GM04503 (cell line): ENCODE data around the gene NT5C3B.
A peak's percentile ranks its signal among the peaks of the same experiment; 100 is the strongest.
"Not testable (repeated sequence)": the region's sequence is repeated elsewhere in the genome, so short reads cannot be mapped to it uniquely, and the experiment has no call there.

Experiments used
- DNase-seq: peaks from one replicate; pipeline ENCODE4 v3.0.0-alpha.2; 2012; ENCODE audit warnings: low read depth

Gene NT5C3B

DNA sequence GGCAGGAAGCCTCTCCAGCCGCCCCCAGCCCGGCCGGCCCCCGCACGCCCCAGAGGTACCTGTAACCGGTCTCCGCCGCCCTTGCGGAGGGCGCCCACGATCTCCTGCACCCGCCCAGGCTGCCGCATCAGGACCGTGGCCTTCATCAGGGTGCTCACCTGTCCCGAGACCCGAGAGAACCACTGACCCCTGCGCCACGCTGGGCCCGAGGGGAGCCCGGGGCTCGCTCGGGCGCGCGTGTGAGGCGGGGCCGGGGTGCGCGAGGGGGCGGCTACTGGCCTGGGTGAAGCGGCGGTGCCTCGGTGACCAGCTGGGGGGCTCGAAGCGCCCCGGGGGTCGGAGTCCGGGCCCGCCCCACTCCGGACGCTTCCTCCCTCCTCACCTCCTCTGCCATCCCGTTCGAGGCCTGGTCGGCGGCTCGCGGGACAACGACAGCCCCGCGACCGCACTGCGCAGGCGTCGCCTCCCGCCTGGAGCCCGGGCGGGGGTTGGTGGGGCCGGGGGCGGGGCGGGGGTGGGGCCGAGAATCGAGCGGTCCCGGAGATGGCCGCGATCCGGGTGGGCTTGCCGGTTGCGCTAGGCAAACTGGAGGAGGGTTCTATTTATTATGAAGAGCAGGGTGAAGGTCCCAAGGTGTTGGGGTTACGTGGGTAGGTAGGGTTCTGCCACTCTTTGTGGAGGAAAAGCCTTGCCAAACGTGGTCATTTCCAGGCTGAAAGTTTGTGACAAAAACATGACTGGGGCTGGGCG, at the start of gene NT5C3B:
TSS of gene NT5C3B (minus strand) at position 433 of the 750 bp plus-strand sequence. CDS start at position 394, 39 bp downstream.
- no peak for DNase-seq

DNA sequence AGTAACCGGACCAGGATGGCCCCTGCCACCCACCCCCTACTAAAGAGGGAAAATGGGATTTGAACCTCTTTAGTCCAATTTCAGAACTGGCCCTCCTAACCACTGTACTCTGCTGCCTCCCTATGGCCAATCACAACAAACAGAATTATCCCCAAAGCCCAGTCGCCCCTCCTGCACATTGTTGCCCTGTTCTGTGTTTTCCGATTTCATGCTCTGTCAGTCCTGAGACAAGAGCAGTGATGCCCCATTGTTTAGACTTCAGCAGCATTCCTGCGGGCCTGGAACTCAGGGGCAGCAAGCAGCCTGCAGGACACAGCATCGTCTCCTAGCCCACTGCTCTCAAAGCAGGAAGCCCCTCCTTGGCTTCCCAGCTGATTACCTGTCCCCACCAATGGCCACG, 49.7 kb upstream of the NT5C3B start:
- no peak for DNase-seq

DNA sequence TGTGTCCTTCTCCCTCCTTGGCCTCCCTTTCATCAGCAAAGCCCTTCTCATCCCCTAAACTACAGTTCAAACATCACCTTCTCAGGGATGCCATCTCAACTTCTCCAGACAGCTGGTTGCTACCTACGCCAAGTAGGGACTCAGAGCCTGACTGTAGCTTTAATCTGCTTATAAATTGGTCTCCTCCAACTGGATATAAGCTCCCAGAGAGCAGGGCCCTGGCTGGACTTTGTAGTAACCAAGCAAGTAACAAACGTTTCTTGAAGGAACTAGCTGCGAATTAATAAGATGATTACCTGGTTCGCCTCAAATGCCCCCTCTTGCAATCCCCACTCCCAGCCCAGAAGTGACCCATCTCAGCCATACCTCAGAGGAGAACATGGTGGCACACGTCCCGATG, 46.7 kb upstream of the NT5C3B start:
- DNase-seq = no peak

DNA sequence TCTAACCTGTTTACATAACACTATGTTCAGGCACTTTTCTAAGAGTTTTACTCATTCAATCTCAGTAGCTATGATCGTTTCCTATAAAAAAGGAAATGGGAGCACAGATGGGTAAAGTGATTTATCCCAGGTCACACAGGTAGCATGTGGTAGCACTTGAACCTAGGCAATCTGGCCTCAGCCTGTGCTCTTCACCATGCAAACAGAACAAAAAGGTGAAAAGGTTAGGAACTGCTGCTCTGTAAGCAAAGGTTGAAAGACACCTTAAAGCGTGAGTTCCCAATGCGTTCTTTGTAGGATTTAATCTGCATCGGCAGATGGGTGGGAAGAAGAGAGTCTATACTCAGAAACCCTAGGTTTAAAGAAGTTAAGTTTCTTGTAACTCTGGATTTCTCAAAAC, 44.1 kb upstream of the NT5C3B start:
- no peak for DNase-seq

DNA sequence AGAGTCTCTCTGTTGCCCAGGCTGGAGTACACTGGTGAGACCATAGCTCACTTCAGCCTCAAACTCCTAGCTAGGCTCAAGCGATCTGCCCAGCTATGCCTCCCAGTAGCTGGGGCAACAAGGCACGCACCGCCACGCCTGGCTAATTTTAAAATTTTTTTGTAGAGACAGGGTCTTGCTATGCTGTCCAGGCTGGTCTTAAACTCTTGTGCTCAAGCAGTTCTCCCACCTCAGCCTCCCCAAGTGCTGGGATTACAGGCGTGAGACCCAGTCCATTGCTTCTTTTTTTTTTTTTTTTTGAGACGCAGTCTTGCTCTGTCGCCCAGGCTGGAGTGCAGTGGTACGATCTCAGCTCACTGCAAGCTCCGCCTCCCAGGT, 38.2 kb upstream of the NT5C3B start:
- not testable (repeated sequence) for DNase-seq

DNA sequence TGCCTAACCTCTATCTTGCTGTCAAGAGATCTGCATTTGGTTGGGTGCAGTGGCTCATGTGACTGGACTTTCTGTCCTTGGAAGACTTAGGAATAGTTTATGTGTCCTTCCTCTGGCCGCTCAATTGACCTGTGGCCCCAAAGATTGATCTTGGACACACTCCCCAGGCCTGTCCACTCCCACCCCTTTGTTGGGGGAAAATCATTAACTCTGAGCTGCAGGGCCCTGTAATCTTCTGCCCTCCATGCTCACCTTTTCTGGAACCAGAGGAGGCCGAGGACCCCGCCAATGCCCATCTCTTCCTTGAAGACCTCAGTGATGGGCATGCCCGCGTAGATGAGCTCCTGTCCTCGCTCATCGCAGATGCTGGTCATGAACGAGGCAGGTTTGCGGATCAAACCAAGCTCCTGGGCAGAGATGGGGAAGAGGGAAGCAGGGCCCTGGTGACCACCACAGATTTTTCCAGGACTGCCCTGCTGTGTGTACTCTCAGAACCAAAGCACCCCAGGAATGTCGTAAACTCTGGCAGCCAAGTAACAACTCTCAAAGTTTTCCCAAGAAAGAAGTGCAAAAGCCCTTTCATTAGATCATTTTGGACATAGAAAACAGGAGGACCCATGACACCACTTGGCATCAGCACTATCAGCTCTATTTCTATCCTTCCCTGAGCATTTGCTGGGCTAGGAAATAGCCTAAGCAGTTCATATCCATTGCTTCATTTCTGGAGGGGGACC, 37.7 kb upstream of the NT5C3B start:
- DNase-seq = peak; percentile 39

DNA sequence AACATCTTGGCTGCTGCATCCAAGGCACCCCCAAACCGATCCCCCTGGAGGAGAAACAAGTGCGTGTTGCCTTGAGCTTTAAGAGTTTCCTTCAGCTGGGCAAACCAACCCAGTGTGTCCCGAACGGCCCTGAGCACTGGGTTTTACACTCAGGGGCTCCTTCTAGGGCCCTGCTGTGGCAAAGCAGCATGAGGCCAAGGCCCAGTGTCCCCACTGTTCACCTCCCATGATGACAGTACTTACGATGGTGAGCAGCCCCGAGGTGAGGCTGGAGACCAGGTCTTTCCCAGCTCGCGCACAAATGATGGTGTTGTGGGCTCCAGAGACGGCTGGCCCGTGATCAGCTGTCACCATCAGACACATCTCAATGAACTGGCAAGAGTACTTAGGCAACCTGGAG, 35.8 kb upstream of the NT5C3B start:
- DNase-seq = no peak

DNA sequence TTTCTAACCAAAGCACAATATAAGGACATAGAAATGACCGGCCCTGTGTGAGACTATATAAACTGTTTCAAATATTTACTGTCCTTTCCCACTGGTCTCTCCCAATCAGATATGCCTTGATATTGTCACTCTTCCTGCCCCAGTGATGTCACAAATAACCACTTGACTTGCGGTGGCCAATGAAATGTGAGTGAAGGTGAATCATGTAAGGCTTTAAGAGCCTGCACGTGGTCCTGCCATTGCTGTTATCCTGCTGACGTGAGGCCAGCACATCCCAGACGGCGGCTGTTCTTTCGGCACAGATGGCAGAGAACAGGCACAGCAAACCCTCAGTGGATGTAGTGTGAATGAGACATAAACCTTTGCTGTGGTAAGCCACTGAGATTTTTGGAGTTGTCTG, 34.6 kb upstream of the NT5C3B start:
- no peak for DNase-seq

DNA sequence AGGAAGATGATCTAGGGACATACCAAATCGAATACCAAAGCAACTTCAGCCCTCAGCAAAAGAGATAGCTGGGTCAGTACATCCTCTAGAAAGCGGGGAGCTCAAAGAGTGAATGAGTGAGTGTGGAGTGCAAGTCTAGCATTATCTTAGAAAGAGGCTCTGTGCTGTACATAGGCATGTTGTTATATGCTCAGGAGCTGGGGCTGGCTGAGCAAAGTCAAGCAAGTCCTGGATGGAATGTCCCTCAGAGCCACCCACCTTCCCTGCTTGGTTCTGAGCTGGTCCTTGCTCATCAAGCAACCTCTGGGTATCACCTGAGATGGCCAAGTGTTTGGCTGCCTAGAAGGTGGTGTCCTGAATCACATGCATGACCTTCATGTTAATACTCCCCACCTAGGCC, 34.1 kb upstream of the NT5C3B start:
- DNase-seq = no peak

DNA sequence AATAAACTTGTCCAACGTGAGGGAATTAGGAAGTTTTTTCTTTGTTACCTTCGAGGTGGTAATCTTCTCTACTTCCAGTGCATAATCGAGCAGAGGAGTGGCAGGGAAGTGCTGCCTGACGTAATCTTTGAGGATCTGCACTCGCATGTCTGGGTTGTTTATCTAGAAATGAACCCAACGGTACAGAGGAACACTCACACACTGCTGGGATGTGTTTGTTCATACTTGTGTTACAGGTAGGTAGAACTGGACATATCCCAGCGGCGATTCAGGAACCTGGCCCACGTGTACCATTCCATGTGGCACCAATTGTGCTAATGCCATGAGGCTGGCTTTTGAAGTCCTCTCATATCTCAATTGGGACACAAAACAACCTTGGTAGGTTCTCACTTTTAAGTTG, 33.4 kb upstream of the NT5C3B start:
- DNase-seq = no peak

DNA sequence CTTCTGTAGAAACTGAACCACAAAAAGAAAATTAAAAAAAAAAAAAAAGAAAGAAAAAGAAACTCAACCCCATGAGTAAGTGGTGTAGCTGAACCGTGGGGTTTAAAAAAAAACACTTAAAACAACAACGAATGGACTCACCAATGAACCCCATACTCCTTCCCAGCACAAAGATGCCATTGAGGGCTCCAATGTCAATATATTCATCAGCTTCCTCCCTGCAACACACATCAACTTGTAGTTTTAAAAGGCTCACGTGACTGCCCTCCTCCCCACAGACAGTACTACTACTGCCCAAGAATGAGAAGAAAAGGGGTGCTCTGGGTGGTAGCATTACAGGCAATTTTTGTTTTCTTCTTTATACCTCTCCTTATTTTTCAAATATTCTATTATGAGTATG, 32.5 kb upstream of the NT5C3B start:
- no peak for DNase-seq

DNA sequence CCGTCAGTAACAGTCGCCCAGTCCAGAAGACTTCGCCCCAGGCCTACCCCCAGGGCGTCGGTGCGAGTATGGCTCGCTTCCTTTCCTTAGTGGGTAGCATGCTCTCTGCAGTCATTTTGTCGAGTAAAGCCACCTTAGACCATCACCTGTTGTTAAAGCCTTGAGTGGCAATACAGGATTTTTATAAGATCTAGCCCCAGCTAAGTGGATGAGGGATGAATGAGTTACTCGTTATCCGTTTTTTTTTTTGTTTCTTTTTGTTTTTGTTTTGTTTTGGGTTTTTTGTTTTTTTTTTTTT, 29.5 kb upstream of the NT5C3B start:
- no peak for DNase-seq

DNA sequence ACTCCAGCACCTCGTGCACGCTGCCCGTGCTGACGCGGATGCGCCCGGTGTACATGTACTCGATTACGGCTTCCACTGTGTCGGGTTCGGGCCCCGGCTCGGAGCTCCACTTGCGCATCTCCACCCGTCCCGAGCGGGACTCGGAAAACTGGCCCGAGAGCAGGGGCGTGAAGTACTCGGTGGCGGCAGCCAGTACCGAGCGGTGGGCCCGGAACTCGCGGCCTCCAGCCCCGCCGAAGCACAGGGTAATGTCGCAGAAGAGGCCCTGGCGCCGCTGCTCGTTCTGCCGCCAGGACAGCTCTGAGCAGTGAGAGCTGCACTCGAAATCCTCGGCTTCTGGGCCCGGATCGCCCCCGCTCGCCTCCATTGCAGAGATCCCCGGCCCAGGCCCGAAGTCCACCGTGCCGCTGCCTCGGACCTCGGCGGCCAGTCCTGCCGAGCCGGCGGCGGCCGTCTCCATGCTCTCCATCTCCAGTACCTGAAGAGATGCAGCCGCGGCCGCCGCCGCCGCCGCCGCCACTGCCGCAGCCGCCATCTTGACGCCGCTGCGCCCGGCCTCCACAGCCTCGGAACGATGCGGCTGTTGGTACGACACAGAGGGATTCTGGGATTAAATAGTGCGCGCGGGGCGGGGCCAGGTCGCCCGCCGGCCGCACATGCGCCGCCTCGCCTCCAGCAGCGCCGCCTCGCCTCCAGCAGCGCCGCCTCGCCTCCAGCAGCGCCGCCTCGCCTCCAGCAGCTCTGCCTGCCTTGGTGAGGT, 29.0 kb upstream of the NT5C3B start, which contains the start of gene KLHL11:
TSS of gene KLHL11 (minus strand) at position 588 of the 760 bp plus-strand sequence. CDS start at position 535, 53 bp downstream.
- peak; percentile 50 for DNase-seq

DNA sequence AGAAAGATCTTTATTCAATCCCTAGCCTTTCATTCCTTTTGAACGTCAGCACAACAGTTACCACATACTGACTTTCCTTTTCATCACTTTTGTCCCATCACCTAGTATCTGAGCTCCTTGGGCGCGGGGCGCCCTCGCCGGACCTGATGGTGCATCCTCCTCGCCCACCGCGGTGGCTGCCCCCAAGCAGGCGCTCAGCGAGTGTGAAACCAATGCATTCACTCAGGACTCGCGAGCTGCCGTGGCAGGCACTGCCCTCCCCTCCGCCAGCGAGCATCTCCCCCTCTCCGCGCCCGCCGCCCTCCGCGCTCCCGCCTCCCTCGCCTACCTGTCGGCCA, 28.4 kb upstream of the NT5C3B start:
- DNase-seq = no peak

DNA sequence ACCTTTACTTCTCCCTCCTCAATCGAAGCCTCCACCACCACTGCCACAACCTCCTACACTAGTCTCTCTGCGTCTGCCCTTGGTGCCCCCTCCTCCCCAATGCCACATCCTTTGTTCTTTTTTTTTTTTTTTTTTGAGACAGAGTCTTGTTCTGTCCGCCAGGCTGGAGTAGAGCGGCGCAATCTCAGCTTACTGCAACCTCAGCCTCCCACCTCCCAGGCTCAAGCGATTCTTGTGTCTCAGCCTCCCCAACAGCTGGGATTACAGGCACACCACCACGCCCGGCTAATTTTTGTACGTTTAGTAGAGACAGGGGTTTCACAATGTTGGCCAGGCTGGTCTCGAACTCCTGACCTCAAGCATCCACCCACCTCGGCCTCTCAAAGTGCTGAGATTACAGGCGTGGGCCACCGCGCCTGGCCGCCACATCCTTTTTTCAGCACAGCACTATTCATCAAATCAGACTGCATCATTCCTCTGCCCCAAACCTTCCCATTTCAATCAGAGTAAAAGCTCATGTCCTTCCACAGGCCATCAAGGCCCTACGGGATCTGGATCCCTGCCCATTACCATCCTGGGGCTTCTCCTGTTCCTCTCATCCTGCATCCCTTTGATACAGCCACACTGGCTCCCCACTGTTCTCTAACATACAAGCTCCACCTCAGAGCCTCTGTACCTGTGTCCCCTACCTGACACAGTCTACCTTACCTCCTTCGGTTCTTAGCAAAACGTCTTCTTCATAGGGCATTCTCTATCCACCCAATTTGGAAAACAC, 27.2 kb upstream of the NT5C3B start:
- no peak for DNase-seq

DNA sequence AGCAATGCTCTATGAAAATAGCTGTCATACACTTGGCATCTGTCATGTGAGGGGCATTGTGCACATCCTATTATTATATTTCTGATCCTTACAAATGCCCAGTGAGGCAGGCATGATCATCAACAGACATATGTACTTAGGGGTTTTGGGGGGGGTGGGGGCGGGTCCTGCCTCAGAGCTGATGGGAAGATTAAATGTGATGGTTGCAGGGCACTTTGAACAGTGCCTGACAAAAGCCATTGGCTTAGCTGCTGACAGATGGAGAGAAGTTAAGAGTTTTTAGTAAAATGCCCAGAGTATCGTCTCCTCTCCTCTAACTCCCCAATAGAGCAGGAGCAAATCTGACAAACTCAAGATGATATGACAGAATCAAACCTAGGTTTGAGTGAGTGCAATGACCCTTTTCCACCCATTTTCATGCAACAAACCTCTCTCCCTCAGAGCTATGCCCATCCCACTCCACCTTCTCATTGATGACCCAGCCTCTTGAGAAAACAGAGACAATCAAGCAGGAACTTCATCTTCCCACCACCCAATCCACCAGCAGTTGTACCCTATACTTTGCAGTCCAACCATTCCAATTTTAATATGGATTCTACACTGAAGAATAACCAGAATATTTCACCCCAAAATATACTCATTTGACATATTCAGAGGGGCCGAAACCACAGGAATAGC, 24.4 kb upstream of the NT5C3B start:
- no peak for DNase-seq

DNA sequence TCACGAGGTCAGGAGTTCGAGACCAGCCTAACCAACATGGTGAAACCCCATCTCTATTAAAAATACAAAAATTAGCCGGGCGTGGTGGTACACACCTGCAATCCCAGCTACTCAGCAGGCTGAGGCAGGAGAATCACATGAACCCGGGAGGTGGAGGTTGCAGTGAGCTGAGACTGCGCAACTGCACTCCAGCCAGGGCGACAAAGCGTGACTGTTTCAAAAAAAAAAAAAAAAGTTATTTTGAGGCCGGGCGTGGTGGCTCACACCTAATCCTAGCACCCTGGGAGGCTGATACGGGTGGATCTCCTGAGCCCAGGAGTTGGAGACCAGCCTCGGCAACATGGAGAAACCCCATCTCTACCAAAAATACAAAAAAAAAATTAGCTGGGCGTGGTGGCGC, 15.3 kb upstream of the NT5C3B start:
- not testable (repeated sequence) for DNase-seq

DNA sequence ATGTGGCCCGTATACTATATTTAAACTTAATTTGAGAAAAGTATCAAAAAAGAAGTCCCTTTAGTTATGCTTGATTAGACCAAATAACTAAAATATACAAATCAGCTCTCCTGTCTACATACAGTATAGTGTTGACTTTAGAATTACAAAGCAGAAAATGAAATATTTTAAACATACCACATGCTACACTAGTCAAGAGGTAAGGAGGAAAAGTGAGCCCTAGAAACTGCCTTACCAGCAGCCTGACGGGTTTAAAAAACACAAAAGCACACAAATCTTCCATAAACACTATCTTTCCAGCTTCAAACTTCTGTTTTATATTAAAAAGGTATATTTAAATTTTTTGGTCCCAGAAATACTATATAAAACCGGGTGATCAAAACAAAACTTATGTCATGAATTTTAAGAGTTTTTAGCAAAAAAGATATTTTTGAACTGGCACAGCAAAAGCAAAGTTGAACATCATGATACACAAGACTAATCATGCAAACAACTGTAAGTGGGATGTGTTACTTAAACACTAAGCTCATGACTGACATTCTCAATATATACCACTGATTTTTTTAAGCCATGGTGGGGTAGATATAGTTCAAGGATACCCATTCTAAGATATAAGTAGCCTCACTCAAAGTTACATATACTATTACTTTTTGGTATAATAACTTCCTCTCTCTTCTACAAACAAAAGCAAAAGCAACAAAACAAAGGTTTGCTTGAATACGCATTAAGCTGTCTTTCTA, 13.4 kb upstream of the NT5C3B start:
- DNase-seq = no peak

DNA sequence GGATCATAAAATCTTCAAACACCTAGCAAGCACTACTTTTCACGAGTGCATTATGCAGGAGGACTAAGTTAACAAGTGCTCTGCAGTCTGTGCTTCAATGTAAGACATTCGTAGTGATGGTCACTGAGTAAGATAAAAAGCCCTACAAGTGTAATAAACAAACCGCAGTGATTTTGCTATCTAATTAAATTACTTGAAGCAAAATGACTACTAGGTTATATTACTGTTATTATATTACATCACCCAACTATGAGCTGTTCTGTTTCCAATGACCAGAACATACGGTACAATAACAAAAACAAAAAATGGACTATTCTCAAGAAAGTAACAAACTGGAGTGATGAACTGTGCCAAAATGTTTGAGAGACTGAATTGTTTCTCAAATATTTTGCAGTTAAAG, 12.8 kb upstream of the NT5C3B start:
- DNase-seq = no peak

DNA sequence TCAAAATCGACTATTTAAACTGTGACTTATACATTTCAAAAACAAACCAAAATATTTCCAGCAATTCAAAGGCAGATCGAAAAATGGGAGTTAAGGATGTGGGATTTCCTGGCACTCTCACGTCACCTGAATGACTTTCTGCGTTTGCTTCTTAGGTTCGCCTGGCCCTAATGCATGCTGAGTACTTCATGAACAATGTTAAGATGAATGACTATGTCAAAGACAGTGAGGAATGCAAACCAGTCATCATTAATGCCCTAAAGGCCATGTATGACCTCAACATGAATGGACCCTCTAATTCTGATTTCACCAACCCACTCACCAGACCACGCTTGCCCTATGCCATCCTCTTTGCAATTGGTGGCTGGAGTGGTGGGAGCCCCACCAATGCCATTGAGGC, 8.9 kb upstream of the NT5C3B start:
- DNase-seq = no peak

DNA sequence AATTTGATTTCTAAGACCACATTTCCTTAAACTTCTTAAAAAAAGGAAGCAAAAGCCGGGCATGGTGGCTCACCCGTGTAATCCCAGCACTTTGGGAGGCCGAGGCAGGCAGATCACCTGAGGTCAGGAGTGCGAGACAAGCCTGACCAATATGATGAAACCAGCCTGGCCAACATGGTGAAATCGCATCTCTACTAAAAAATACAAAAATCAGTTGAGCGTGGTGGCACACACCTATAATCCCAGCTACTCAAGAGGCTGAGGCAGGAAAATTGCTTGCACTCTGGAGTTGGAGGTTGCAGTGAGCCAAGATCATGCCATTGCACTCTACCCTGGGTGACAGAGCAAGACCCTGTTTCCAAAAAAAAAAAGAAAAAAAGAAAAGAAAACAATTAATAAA, 4.7 kb upstream of the NT5C3B start:
- not testable (repeated sequence) for DNase-seq
